HG03439 (cell line): ENCODE data around the gene RBP4.
"Not testable (repeated sequence)": the region's sequence is repeated elsewhere in the genome, so short reads cannot be mapped to it uniquely, and the experiment has no call there.

Source experiments
- ATAC-seq: cut with Tn5 transposase; IDR thresholded peaks from one replicate; pipeline ENCODE4 v1.9.1; 2021; ENCODE audit warnings: mild to moderate bottlenecking, moderate library complexity; ENCODE audit not compliant: unreplicated experiment

Gene RBP4

DNA sequence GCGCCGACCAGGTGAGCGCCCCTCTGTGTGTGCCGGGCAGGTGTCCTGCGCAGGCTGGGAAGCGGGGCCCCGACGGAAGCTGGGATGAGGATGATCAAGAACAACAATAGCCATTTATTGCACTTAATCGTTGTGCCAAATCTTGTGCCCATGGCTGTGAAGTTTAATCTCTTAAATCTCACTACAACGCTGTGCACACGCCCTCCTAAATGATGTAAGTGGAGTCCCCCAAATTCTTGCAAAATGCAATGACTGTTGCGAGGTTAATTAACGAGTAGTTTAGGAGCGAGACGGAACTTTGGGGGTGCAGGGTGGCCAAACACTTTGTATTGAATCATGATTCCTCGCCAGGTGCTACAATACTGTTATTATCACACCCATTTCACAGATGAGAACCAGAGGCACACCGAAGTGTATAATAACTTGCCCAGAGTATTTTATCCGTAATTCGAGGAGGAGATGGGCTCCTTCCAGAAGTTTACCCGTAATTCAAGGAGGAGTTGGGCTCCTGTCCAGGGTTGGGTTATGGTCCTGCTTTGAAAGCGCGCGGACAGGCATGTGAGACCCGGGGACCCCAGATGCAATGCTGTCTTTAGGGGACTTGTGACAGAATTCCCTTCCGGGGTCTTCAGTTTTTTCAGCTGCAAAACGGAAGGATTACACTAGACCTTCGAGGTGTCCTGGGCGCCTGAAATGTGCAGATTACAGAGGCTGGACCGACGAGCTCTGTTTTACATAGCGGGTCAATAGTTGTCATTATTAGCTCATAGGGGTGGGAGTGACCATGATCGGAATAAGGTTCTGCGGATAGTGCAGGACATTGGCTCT lies 33.5 kb downstream of the RBP4 start:
- ATAC-seq: no peak

DNA sequence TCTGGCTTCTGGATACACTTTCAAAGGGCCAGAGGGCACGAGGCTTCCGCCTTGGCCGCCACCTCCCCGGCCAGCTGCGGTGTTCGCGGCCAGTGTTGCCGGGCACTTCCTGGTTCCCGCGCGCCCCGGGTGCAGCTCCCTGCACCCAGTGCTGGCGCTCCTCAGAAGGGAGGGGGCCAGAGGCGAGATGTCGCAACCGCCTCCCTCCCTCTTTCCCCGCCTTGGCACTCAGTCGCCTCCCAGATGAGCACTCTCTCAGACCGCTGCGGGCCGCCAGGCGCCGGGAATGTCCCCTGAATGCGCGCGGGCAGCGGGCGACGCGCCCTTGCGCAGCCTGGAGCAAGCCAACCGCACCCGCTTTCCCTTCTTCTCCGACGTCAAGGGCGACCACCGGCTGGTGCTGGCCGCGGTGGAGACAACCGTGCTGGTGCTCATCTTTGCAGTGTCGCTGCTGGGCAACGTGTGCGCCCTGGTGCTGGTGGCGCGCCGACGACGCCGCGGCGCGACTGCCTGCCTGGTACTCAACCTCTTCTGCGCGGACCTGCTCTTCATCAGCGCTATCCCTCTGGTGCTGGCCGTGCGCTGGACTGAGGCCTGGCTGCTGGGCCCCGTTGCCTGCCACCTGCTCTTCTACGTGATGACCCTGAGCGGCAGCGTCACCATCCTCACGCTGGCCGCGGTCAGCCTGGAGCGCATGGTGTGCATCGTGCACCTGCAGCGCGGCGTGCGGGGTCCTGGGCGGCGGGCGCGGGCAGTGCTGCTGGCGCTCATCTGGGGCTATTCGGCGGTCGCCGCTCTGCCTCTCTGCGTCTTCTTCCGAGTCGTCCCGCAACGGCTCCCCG lies 34.4 kb downstream of the RBP4 start, which contains the start of gene FFAR4:
Gene FFAR4, plus strand, starts transcription at position 231 of the 842 bp plus-strand sequence. Its CDS starts 56 bp downstream, at position 287.
- no peak for ATAC-seq

DNA sequence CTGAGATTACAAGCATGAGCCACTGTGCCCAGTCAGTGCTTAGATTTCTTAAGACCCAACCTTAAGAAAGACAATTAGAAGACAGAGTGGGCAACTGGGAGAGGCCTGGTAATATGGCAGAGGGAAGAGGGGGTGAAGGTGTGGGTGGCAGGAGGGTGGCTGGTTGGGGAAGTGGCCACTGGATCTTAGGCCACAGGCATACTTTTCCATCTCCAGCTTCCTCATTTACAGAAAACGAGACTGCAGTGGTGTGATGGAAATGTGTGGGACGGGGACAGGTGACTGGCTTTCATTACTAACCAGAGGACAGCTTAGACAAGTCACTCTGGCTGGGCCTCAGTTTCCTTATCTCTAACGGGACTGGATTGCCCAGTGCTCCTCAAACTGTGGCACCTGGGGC lies 35.6 kb downstream of the RBP4 start:
- no peak for ATAC-seq

DNA sequence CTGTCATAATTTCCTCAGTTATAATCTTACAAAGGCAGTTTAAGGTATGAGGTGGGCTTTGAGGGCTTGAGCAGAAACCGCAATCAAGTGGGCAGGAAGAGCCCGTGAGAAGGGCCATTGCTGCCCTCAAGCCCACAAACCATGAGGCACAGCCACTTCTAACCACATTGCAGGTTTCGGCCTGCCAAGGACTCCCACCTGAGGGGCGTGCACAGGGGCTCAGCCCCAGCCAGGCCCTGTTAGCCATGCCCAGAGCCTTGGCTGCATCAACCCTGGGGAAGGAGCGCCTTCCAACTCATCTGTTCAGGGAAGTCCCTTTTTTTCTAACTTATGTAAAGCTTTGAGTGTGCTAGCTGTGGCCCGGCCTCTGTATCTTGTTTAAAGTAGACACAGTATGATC lies 40.5 kb downstream of the RBP4 start:
- ATAC-seq: no peak

DNA sequence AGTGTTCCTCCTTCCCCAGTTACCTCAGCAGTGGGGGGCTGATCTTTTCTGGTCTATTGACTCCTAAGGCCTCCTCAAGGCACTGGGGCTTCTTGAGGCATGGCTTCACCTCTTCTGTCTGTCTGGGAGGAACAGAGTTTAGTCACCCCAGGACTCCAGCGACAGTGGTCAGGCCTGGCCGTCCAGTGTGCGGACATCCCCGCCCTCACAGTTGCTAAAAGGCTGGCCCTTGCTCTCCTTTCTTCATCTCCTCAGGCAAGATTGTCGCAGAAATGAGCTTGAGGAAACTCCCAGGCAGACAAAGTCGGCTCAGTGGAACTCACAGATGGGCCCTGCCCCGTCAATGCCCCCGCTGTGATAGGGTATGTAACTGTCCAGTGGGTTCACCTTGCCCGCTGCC lies 41.5 kb downstream of the RBP4 start:
- ATAC-seq: no peak

DNA sequence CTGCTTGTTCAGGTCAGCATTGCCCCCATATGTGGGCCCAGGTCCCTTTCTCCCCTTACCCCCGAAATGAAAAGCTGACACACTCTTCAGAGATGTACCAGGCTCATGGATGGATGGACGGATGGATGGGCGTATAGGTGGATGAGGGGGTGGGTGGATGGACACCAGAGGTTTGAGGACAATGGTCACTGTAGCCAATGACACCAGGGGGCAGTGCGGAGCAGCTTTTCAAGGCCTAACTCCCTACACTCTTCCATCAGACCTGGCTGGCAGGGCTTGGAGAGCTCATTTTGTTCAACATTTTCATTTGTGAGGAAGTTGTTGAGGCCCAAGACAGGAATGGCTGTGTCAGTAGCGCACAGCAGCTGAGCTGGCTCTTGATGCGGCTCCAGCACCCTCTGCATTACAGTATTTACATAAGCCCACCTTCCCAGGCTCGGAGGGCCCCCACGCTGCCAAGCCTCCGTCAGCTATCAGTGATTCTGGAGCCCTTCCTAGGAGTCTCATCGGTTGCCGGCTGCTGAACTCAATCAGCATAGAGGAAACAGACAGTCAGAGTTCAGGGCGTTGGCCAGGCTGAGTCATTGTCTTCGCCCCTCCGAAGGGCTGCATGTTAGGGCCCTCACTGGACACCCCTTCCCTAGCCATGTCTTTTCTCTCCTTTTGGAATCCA lies 46.1 kb downstream of the RBP4 start:
- no peak for ATAC-seq

DNA sequence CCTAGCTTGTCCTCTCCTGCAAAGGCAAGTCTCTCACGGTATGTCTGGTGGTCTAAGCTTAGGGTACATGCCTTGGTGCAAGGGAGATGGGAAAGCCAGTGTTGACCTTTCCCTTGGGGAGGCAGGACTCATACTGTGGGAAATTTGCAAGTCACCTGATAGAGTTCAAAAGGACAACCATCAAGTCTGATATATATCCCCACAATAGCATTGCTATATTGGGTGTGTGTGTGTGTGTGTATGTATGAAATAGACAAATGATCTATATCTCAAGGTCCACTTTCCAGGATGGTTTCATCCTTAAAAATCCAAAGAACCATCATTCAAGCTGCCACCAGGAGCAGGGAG lies 46.7 kb downstream of the RBP4 start:
- ATAC-seq: no peak

DNA sequence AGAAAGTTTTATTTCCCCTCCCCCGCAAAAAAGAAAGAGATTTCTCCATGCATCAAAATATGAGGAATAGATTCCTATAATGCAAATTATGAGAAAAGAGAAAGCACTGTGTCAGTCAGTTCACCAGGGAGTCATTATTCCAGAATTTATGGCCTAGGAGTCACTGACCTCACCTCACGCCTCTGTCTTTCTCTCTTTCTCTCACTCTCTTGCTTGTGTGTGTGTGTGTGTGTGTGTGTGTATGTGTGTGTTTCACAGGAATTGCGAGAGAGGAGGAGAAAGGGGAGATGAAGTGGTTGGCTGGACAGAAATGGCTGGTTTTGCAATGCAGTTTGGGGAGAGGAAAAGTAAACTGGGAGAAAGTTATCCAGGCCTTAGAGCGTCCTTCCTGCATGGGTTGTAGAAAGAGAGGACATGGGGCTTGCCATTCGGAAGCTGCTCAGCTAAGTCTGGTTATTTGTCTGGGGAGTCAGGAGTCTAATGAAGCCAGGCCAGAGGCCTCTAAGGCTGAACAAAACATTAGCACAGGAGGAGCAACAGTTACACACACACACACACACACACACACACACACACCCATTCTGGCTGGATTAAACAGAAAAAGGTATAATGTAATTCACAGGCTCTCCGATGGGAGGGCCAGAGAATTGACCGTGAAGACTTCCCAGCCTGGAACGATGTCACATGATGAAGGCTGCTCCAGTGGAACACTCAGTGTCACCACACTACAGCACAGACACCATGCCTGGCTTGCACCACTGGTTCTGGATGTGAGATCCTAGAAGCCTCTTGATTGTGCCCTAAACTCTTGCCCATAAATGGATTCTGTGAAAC lies 47.3 kb downstream of the RBP4 start:
- ATAC-seq: no peak

DNA sequence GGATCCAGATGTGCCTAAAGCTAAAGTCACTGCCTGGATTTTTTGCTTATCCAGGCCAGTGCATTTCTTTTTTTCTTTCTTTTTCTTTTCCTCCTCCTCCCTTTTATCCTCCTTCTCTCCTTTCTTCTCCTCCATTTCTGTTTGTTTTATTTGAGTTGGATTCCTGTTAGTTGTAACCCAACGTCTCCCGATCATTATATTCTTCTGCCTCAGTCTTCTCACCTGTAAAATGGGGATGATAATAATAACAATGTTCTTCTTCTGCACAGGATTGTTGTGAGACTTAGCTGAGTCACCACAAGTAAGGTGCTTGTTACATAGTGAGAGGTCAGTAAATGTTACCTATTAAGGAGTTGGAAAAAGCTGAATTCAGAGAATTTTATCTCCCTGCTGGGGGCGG lies 48.3 kb downstream of the RBP4 start:
- no peak for ATAC-seq

DNA sequence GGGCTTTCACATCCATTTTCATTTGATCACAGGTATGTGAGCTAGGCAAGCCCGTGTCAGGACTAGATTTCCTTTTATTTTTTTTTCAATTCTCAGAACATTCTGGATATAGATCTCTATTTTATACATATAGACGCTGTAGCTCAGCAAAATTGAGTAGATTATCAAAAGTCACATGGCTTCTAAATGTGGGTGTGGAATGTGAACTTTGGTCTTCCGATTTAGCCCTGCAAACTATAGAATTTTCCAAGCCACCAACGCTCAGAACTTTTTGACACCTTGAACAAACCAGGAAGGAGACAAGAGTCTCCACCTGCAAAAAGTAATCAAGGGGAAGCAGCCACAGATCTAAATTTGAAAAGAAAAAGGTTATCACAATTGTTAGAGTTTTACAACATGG lies 50.4 kb downstream of the RBP4 start:
- no peak for ATAC-seq

DNA sequence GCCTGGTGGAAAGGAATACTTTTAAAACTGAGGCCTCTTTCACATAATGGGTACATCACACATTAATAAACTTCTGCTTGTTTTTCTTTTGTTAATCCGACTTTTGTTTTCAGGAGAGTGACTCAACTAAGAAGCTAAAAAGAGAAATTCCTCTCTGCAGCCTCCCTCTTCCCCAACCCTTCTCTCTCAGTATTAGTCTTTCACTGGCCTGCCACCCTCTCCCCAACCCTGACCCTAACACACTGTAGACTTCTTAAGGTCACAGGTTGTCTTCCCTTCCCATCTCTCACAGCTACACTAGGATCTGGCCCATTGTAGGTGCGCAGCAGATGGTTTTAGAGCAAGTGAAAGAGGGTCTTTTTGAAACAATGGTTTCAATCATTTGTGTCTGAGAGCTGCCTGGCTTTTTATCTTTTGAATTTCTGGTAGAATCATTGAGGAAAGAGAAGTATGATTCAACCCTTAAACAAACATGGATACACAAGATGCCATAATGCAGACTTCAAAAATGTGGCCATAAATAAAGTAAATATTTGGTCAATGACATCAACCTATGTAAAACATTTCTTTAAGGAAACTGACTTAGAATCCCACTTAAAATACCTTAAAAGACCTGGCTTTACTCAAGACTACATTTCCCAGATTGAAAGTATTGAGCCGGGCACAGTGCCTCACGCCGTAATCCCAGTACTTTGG lies 52.5 kb downstream of the RBP4 start:
- no peak for ATAC-seq

DNA sequence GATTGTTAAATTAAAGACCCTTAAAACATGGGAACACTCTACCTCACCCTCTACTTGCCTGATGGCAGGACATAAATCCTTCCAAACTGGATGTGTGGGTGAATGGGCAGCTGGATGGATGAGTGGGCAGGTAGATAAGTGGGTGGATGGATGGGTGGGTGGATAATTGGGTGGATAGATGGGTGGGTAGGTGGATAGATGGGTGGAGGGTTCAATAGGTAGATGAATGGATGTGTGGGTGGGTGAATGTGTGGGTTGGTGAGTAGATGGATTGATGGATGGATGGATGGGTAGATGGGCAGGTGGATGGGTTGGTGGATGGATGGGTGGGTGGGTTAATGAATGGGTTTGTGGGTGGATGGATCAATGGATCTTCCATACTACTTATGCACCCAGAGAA lies 53.5 kb downstream of the RBP4 start:
- no peak for ATAC-seq

DNA sequence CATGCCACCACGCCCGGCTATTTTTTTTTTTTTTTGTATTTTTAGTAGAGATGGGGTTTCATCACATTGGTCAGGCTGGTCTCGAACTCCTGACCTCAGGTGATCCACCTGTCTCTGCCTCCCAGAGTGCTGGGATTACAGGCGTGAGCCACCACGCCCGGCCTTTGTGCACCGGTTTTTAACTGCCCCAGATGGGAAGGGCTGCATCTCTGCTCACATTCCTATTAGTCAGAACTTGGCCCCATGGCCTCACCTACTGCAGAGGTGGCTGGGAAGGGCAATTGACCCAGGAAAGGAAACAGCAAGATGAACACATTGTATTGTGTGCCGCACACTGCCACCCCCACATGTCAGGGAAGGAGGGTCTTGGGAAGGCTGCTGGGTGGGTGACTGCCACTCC lies 54.0 kb downstream of the RBP4 start:
- ATAC-seq: not testable (repeated sequence)

DNA sequence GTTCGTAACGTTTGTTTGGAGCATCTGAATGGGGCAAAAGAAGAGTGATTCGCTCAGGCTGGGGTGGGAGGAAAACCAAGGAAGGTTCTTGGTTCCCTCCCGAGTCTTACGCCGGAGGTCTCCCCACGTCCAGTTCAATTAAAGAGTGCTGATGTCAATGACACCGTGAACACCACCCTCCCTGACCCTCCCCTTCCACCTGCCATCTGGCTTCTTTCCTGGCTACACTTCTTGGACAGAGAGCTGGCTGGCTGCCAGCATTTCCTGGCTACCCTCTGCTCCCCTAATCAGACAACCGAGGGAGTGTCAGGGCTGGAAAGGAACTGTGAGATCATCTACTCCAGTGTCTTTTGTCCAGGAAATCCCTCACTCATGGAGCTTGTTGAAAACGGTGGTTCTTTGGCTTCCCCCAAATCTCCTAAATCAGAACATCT lies 58.7 kb downstream of the RBP4 start:
- no peak for ATAC-seq
